Activated naive CD8-positive, alpha-beta T cell treated with anti-CD3 and anti-CD28 coated beads, Interleukin-2, amount 50 U/mL, for 16 hours (primary cell): ENCODE results near the gene PIP4K2B.

Experiments used
- DNase-seq: peaks from one replicate; pipeline ENCODE4 v3.0.0-alpha.2; 2020; ENCODE audit warnings: low read depth, low spot score

The PIP4K2B gene

DNA sequence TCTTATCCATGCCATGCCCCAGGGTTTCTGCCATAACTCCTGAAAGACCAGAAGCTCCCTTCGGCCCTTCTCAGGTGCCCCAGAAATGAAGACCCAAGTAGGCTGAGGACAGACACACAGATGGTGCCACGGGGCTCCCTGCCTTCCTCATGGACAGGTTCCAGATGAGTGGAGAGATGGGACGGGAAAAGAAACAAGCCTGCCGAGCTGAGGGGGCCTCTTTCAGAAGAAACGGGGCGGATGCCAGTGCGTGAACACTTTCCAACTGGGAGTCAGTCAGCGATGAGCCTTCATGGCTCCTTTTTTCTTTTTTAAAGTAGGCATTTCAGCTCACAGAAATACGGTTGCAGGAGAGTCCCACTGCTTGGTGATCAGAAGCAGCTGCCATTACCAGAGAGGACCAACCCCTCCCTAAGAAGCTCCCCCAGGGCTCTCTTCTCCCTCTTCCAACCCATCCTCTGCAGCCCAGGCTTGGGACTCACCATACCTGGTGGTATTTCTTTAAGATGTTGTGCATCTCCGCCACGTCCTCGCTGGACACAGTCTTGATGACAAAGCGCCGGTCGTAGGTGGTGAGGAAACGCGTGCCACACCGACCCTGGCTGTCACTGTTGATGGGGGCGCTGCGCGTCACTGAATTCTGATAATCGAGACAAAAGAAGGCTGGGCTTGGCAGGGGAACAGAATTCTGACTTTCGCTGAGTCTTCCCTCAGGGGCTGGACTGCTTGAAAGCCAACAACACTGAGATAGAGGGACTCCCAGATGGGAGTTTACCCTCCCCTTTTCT is 19.2 kb downstream of the PIP4K2B start:
- no peak for DNase-seq

DNA sequence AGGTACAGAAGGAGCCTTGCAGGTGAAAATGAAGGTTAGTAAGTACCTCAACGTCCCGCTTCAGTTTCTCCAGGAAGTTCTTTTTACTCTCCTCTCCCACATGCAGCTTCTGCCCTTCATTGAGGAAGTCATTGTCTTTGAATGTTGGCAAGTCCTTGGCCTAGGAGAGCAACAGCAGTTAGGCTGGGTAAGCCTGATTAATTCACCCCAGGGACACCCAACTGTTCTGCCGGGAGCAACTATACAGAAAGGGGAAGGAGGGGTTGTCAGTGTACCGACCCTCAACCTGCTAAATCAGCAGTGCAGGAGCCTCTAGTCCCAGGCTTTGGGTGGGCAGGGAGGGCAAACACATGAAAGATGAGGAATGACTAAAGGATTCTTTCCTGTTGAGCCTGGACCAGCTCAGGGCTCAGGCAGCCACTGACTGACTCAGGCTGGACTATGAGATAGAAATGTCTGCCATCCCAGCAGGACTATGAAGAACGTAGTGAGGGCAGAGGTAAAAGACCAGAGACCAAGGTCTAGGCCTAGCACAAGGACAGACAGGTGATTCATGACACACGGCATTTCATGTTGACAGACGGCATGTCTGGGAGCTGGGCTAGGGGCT is 21.6 kb downstream of the PIP4K2B start:
- DNase-seq: no peak

DNA sequence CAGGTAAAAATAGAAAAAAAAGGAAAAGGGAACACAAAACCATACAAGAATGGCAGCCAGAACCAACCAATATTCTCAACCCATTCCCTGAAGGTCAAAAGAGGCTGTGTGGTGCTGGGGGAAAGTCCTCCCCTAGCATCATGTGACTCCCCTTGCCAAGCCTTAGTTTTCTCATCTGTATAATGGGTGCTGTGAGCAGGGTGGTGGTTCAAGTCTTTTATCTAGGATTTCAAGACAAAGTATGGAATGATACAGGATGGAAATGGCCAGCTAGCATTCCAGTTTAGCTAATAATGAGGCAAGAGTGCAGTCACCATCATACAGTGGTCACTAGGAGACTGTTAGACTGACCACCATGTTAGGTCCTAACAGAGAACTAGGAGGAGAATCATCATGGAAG is 26.1 kb downstream of the PIP4K2B start:
- no peak for DNase-seq

DNA sequence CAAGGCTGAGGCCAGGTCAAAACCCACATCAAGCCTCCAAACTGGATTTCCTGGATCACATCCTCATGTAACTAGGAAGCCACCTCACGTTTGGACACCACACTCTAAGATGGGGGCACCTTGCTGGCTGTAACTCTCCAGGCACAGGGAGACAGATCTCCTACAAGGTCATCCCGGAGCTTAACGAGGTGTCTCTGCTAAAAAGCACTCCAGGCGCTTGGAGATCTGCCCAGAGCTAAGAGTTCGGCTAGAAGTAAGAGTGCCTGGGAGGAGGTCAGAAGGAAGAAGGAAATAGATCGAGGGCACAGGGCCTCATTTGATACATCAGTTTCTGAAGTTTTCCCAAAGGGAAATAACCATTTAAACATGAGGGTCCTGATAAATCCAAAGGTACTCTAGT is 30.9 kb downstream of the PIP4K2B start:
- DNase-seq: no peak

DNA sequence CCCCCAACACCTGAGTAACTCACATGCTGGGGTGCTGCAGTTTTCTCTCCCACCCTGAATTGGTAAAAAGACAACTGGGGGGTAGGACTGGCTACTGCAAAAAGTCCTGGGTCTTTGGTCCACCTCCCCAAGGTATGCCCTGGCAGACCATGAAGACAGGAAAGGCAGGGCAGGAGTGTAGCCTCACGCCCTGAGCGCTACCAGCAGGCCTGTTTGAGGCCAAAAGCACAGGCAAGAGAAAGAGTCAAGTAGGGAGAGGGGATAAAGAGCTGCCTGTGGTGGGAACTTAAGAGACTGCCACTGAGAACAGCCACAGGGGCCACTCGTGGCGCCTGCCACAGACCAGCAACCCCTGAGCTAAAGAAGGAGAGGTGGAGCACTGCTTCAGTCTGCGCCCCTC is 33.0 kb downstream of the PIP4K2B start:
- DNase-seq: no peak

DNA sequence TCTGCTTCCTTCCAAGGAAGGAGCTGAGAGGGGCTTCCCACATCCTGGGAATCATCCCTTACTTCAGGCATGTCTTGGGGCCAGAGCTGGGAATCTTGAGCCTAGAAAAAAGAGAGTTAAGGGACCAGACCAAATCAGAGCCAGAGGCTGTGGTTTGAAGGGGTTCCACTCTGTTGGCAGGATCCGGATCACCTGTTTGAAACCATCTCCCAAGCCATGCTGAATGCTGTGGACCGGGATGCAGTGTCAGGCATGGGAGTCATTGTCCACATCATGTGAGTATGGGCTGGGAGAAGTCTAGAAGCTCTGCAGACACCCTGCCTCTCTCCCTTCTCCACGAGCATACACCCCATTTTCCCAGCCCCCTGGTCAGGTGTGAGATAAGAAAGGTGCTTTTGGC is 37.1 kb downstream of the PIP4K2B start:
- no peak for DNase-seq

DNA sequence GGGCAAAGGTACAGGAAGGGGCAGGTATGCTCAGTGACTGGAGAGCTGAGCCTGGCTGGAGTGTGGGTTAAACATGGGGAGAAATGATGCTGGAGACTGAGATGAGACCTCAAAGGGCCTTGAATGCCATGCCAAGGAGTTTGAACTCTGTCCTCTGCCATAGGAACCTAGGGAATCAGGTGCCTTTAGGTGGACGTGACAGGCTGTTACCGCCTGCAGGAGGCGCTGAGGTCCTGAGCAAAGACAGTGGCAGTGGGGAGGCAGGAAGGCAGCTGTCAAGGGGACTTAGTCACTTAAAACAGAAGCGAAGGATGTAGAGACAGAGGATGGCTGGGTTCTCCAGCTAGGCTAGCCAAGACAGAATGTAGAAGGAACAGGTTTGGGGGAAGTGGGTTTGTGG is 37.7 kb downstream of the PIP4K2B start:
- DNase-seq: no peak

DNA sequence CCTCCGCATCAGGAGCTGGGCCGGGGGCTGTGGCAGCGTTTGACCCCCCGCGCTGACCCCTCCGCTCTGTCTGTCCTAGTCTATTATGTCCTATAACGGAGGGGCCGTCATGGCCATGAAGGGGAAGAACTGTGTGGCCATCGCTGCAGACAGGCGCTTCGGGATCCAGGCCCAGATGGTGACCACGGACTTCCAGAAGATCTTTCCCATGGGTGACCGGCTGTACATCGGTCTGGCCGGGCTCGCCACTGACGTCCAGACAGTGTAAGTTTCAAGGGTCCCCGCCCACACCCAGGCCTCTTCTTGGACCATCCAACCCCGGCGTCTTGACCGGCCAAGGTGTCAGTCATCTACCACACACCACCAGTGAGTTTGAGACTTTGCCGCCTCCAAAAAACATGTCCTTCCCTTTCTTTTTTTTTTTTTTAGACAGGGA is 46.3 kb downstream of the PIP4K2B start:
- no peak for DNase-seq

DNA sequence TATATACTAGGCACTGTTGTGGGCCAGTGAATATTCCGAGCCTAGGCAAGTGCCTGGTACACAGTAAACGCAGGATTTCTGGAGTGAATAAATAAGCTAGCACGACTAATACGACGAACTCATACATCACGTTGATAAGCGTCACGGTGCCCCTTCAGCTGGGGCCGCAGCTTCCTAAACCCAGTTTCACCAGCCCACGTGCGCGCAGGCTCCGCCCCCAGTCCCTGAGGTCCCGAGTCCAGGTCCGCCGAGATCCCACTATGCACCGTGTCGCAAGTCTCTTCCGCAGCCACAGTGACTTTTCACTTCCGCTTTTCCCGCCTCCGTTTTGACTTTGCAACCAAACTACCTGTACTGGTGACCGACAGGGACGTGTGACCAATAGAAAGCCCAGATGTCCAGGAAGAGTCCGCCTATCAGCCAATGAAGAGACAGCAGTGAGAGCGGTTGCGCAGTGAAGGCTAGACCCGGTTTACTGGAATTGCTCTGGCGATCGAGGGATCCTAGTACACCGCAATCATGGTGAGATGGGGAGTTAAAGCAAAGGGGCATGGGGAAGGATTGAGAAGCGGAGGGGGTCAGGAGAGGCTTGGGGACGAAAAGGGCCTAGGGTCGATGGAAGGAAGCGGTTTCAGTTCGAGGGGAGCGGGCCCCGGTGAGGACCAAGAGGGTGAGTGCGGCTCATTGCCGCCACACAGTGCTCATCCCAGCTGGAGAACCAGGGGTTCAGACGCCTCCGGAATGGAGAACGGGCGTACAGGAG is 46.9 kb downstream of the PIP4K2B start, which contains the start of gene PSMB3:
PSMB3 (plus strand) TSS at position 434 of the 763 bp plus-strand sequence; CDS start at position 520, 86 bp downstream.
- peak; percentile 94 for DNase-seq

DNA sequence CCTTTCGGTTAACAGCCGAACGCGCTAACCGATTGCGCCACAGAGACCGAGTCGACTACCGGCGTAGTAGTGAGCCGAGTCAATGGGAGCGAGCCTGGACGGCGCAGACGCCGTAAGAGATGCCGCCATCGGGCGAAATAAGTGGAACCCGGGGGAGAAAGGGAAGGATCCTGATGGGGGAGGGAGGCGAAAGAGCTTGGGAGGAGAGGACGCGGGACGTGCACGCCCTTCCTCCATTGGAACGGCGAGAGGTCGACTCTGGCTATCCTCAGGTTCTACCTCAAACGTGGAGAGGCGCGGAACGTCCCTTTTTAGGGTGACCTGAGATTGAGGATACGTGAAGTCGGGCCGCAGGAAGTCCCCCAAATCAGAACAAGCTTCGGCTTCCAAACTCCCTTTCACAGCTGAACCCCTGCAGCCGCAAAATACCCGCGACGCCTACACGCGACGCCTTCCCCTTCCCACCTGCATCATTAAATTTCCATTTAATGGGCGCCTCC is 47.5 kb downstream of the PIP4K2B start:
- peak; percentile 68 for DNase-seq

DNA sequence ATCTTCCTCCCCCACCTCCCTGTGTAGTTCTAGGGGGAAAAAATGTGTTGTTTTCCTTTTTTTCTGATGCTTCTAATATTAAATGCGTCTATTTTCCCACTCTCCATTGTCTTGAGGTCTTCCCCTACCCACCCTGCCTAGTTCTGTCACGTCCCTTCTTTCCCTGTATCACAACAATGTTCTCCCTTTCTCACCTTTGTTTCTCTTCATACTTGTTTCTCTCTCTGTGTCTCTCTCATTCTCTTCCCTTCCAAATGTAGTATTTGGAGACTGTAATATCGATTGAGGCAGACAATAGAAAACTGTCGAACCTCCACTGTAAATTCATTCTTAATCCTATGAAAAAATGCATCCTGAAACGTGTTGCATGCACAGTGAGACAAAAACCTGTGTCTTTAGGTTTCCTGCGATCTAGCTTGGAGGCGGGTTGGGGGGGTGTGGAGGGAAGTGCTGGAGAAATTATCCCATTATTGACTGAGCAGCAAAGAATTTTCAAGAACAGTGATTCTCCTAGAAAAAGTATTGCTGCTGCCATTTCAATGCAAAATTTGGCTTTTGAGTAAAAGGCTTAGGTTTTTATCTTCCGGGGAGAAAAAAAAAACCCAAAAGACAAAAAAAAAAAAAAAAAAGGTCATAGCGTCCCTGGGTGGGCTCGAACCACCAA is 48.1 kb downstream of the PIP4K2B start:
- no peak for DNase-seq

DNA sequence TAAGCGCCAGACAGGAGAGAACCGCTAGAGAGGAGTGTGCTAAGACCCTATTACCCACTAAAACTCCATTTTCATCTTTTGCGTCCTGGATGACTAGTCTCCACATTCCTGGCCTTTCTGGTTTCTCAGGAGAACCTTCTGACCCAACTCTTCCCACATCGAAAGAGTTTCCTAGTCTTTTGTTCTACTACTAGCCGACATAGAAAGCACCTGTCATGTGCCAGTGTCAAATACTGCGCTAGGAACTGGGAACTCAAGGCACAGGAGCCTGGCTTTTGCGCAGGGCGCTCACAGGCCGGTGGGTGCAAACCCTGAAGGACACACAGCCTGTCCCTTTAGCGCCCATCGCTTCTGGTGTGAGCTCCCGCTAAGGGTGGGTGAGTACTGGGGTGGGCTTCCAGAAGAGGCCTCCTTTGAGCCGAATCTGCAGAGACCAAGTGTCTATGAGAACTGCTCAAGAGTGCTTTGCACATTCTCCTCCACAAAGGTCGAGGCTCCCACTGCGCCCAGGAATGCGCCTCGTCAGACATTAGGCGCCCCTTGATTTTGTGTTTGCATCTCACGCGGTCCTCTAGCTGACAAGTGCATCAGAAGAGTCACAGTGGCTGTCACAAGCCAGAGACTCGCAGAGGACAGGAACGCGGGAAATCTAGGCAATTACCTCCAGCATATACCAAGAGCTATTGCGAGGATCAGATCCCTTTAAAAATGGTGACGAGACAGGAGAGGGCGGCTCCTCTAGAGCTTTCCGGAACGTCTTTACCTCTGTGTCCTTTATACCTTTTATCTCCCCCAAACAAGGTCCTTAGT is 48.8 kb downstream of the PIP4K2B start:
- DNase-seq: no peak

DNA sequence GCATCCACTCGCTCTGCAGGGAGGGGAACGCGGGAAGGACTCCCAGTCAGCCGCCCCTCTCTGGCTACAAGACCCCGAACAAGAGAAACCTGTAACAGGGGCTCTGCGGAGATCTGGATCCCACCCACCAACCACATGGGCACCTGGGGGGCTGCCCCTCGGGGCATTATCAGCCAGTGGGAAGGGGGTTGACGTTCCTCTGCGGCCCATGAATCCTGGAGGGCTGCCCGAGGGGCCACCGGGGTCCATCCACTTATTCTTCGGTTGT is 49.4 kb downstream of the PIP4K2B start:
- DNase-seq: no peak

DNA sequence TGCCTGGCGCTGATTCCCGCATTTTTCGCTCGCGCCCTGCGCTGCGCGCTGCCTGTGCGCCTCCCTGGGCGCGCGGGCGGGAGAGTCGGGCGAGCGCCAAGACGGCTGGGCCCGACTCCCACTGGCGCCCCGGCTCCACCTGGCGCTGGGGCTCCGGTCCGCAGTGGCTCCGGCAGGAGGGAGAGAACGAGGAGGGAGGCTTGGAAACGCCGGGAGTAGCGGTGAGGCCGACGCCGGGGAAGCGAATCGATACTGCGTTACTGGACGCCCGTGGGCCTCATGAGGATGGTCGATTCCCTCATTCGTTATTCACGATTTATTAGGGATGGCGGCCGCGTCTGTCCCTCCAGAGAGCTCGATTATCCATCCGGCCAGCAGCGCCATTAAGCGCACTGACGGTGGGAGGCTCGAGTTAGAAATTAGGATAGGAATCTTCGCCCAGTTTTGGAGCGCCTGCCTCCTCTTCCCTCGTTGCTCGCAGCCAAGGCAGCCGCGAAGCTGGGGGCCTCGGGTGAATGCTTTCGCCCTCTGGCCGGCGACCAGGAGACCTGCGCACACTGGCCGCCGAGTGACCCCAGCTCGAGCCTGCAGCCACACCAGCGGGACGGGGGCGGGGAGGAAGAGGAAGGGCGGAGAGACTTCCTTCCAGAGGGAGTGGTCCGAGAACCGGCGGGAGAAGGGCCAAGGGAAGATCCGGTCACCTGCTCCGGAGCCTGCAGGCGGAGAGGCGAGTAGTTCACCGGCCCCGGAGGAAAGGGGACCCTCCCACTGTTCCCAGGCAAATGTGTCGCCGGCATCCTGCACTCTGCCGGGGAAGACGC is 49.9 kb downstream of the PIP4K2B start:
- DNase-seq: no peak

DNA sequence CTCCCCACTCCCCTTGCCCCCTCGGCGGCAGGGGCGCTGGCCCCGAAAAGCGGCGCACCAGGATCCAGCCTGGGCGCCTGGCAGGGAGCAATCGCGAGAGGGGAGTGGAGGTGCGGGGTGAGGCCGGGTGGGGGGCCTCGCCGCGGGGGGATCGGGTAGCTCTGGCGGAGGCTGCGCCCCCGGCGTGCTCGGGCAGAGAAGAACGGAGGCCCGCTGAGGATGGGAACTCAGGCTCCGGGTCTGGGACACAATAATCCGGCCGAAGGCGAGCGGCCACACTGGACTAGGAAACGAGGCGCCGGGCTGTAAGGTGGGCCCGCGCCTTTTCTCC is 50.5 kb downstream of the PIP4K2B start:
- no peak for DNase-seq

DNA sequence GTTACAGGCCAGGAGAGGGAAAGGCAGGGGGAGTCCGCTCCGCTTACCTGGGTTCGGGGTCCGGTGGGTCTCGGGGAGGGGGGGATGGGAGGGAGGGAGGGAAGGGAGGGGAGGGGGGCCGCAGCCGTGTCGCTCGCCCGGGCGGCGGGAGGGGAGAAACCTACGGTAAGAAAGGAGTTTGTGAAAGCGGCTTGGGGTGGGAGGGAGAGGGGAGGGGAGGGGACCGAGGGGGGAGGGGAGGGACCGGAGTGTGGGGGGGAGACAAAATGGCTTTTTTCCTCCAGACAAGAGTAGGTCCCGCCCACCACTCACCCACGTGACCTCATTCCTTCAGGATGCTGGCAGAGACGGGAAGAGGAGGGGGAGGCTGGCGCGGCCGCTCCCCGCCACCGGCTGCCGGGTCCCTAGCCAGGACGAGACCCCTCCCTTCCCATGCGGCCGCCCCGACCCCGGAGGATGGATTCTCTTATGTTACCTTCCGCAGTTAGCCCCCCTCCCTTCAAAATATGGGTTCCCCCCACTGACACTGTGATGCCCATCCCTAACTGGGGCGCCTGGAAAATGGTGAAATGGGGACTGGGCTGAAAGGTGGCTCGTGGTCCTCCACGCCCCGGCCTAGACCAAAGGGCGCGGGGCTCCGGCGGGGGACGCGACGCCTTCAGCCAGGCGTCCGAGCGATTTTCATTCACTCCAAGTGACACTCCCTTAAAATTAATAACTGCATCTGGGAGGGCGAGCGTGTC is 51.0 kb downstream of the PIP4K2B start, which contains the start of gene PCGF2:
PCGF2 (minus strand) TSS at position 188 of the 743 bp plus-strand sequence. CDS start 7,934 bp downstream, outside the sequence.
- no peak for DNase-seq

DNA sequence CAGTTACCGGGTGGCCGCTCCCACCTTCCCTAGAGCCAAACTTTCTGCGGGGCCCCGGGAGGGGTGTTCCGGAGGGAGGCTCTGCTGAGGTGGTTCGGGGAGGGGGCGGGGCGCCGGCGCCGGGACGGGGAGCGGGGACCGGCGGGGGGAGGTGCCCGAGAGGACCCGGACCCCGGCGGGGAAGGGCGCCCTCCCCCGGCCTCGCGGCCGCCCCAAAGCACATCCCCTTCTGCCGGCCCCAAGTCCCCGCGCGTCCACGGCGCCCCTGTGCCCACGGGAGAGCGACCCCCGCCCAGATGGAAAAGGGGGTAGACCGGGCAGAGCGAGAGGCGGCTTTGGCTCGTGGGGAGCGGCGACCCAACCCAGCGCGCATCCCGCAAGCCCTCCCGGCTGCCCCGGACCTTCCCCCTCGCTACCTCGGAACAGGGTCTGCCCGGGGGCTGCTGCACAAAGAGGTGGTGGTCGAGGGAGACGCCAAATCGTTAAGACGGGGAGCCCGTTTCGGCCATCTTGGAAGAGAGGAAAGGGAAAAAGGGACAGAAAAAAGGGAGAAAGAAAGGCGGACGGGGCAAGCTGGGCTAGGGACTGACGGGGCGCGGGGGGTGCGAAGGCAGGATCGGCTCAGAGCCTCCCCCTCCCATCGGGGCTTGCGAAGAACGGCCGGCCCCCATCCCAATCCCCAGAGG is 51.8 kb downstream of the PIP4K2B start:
- DNase-seq: no peak

DNA sequence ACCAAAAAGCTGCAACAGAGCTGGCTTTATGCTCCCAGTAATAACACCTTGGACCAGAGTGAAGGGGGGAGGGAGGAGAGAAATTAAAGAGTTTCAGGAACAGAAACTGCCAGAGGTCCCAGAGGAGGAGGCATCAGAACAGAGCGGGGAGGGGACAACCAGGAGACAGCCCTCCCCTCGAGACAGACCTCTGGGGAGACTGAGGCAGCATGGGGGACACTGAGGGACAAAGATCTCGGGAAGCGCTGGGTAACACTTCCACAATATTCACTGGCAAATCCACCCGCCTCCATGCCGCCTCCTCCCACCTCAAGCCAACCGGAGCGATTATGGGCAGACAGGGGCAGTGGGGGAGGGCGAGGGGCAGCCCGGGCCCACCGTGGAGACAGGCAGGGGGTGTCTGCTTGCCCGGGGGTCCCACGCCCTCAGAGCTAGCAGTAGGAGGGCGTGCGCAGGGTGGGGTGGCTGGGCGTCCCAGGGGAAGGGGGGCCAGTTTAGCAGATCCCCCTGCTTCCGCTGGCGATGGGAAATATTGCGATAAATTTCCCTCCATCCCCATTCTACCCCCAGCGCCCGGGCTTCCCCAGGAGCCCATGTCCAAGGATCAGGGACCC is 52.4 kb downstream of the PIP4K2B start:
- no peak for DNase-seq
